Activated naive CD4-positive, alpha-beta T cell treated with anti-CD3 and anti-CD28 coated beads for 36 hours (primary cell): ENCODE measurements around the gene WDR37. TPM values are rescaled to one million over a fixed set of nuclear protein-coding genes. Genes with fewer than 3 reads are reported as not detected.
"Not testable (repeated sequence)": the region's sequence is repeated elsewhere in the genome, so short reads cannot be mapped to it uniquely, and the experiment has no call there.

Experiments
- CTCF ChIA-PET: fragments of 350-600 bp; sonication (Branson Sonifier 250); formaldehyde crosslinking; loops from one replicate; lab custom pipeline; 2021; ENCODE audit warnings: antibody characterized with exemption; lab: Charles Lee
- DNase-seq: peaks from one replicate; pipeline ENCODE4 v3.0.0-alpha.2; 2020
- H3K27ac Mint-ChIP-seq: one replicate; pipeline ENCODE4 v1.8.0; 2021; ENCODE audit warnings: mild to moderate bottlenecking, mixed read lengths
- H3K27me3 Mint-ChIP-seq: one replicate; pipeline ENCODE4 v1.8.0; 2021; ENCODE audit warnings: low read depth, mixed read lengths
- H3K36me3 Mint-ChIP-seq: one replicate; pipeline ENCODE4 v1.8.0; 2021; ENCODE audit warnings: low read depth, mixed read lengths
- H3K4me1 Mint-ChIP-seq: one replicate; pipeline ENCODE4 v1.8.0; 2021; ENCODE audit warnings: low read depth, mixed read lengths
- H3K4me3 Mint-ChIP-seq: one replicate; pipeline ENCODE4 v1.8.0; 2021; ENCODE audit warnings: mild to moderate bottlenecking, moderate library complexity, mixed read lengths
- H3K9me3 Mint-ChIP-seq: one replicate; pipeline ENCODE4 v1.8.0; 2021; ENCODE audit warnings: mixed read lengths
- intact Hi-C: fragments of 100-400 bp; cut with micrococcal nuclease; formaldehyde crosslinking; loops from one replicate; pipeline ENCODE4 v1.15.1; 2023
- total RNA-seq, 2 experiments: library from RNA; stranded (reverse); gene quantifications; one replicate each; pipeline ENCODE4 v1.2.3, GENCODE V29; 2021

Gene WDR37
- total RNA-seq, 2 experiments from 2014 or later: 14.0 to 16.0 TPM

DNA sequence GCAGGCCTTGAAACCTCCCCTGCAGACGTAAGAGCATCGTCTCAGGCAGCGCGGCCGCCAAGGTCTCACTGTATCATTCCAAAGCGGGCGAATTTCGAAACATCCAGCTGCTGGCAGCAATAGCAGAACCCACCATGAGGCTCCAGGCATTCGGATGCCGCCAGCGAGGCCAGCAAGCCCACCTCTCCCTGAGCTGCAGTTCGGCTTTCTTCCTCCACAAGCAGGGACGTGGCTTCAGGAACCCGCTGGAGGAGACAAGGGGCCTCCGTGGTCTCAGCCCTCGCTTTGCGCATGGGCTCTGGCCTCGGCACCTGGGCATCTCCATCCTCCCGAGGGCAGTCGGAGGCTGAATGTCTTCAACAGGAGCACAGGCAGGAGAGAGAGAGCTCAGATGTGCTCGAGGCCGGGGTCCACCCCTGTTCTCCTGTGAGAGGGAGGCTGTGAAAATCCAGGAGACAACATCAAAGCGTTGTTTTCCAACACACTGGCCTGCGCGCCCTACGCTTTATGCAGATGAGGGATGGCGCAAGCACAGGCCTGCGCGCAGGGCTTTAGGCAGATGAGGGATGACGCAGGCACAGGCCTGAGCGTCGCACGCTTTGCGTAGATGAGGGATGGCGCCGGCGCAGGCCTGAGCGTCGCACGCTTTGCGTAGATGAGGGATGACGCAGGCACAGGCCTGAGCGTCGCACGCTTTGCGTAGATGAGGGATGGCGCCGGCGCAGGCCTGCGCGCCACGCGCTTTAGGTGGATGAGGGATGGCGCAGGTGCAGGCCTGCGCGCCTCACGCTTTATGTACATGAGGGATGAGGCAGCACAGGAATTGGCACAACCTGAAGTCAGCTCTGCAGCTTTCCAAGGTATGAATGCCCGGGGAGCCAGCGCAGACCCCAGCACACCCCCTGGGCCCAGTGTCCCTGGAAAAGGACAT lies 103.2 kb downstream of the WDR37 start:
- H3K9me3 Mint-ChIP-seq: no peaks in the 10 kb centered on the region
- CTCF ChIA-PET: no interaction called here
- no peaks in the 10 kb centered on the region for H3K4me1 Mint-ChIP-seq
- H3K36me3 Mint-ChIP-seq: no peaks in the 10 kb centered on the region
- intact Hi-C loops: no loop called here
- no peak overlapping the region for H3K27ac Mint-ChIP-seq
- DNase-seq: no peak
- H3K4me3 Mint-ChIP-seq: no peak overlapping the region
- H3K27me3 Mint-ChIP-seq: no peaks in the 10 kb centered on the region

GRCh38 chr10:1160561-1161314 lies 104.6 kb downstream of the WDR37 start:
- intact Hi-C loops: no loop called here

DNA sequence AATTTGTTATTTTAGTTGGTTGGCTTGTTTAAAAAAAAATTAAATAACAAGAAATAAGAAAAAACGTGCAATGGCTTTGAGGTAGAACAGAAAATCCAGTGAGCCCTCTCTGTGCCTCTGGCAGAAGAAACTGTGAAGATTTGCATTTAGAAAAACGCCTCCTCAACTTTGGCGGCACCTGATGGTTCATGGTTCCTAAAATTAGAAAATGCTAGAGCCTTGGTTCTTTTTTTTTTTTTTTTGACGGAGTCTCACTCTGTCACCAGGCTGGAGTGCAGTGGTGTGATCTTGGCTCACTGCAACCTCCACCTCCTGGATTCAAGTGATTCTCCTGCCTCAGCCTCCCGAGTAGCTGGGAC lies 105.1 kb downstream of the WDR37 start:
- CTCF ChIA-PET, DNase-seq, H3K27me3 Mint-ChIP-seq, H3K4me1 Mint-ChIP-seq, H3K4me3 Mint-ChIP-seq, H3K9me3 Mint-ChIP-seq, H3K27ac Mint-ChIP-seq, H3K36me3 Mint-ChIP-seq, intact Hi-C loops: not testable (repeated sequence)

More at GRCh38 chr10:1160561-1161314, 104.6 kb downstream of the WDR37 start:
- Mint-ChIP-seq H3K4me1 (no peaks in the 10 kb centered on the region), H3K4me3 (no peak overlapping the region), H3K27ac (no peak overlapping the region), H3K9me3 (no peaks in the 10 kb centered on the region), H3K27me3 (no peaks in the 10 kb centered on the region), H3K36me3 (no peaks in the 10 kb centered on the region)
- CTCF ChIA-PET: no interaction called here
- no peak for DNase-seq

- DNase-seq: no peak
- H3K36me3 Mint-ChIP-seq: no peaks in the 10 kb centered on the region
- H3K27ac Mint-ChIP-seq: no peak overlapping the region
- CTCF ChIA-PET: no interaction called here
- intact Hi-C loops: no loop called here
- H3K4me1 Mint-ChIP-seq: no peaks in the 10 kb centered on the region
- no peaks in the 10 kb centered on the region for H3K9me3 Mint-ChIP-seq
- no peak overlapping the region for H3K4me3 Mint-ChIP-seq
- H3K27me3 Mint-ChIP-seq: peaks cover 3% of the 10 kb centered on the region
Measured at GRCh38 chr10:1162481-1163203, 106.5 kb downstream of the WDR37 start.

DNA sequence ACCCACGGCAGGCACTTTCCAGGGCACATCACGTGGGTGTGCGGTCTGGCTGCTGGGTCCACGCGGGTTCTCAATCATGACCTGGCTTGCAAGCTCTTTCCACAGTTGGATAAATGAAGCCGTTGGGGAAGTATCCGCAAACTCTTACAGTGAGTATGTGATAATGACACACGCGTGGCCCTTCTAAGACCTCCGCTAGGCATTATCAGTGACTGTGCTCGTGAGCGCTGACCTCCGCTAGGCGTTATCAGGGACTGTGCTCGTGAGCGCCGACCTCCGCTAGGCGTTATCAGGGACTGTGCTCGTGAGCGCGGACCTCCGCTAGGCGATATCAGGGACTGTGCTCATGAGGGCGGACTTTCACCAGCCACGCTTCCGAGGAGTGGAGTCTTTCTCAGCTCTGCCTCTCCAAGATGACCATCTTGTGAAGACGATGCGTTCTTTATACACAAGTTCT lies 107.0 kb downstream of the WDR37 start:
- CTCF ChIA-PET: no interaction called here
- H3K36me3 Mint-ChIP-seq: no peaks in the 10 kb centered on the region
- no peaks in the 10 kb centered on the region for H3K9me3 Mint-ChIP-seq
- H3K27ac Mint-ChIP-seq: no peak overlapping the region
- intact Hi-C loops: no loop called here
- no peak overlapping the region for H3K4me3 Mint-ChIP-seq
- DNase-seq: no peak
- H3K27me3 Mint-ChIP-seq: peaks cover 3% of the 10 kb centered on the region
- H3K4me1 Mint-ChIP-seq: no peaks in the 10 kb centered on the region

DNA sequence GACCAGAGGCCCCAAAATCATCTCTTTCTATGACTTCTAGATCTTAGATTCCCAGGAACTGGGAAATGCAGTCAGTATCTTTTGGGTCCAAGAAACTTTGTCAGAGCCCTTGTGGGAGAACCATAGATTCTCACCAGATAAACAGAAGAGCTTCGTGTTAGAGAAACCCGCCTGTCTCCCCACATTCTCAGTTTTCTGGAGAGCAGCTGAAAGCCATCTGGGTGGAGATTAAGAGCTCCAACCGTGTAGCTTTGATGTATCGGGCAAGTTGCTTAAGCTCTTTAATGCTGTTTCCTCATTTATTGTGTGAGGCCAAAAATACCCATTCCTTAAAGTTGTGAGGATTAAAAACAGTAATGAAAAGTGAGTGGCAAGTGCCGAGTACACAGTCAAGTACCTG lies 107.6 kb downstream of the WDR37 start:
- Mint-ChIP-seq H3K4me1 (no peaks in the 10 kb centered on the region), H3K36me3 (no peaks in the 10 kb centered on the region), H3K9me3 (no peaks in the 10 kb centered on the region), H3K27ac (no peak overlapping the region), H3K27me3 (peaks cover 5% of the 10 kb centered on the region), H3K4me3 (no peak overlapping the region)
- CTCF ChIA-PET: no interaction called here
- intact Hi-C loops: no loop called here
- no peak for DNase-seq

GRCh38 chr10:1166101-1166827 lies 110.1 kb downstream of the WDR37 start:
- no peak overlapping the region for H3K27ac Mint-ChIP-seq
- no peaks in the 10 kb centered on the region for H3K4me1 Mint-ChIP-seq
- intact Hi-C loops: no loop called here
- no peak for DNase-seq
- H3K9me3 Mint-ChIP-seq: no peaks in the 10 kb centered on the region
- H3K36me3 Mint-ChIP-seq: no peaks in the 10 kb centered on the region
- CTCF ChIA-PET: no interaction called here
- H3K4me3 Mint-ChIP-seq: no peak overlapping the region
- peaks cover 5% of the 10 kb centered on the region for H3K27me3 Mint-ChIP-seq

DNA sequence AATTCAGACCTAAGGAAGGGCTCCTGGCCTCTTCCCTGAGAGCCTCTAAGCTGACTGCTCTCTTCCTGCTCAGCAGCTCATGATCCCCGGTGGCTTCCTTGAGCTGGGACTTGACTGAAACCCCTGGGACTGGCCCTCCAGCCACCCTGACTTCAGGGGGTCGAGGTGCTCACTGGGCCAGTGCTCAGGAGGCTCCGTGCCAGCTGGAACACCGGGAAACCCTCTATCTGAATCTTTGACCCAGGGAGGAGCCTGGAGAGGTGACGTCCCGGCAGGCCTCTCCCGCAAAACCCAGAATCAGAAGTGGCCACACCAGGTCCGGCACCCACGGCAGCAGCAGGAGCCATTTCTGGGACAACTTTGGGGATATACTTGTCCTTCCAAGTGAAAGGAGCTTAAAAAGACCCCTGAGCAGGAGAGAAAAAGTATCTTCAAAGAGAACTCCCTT lies 110.7 kb downstream of the WDR37 start:
- H3K9me3 Mint-ChIP-seq: no peaks in the 10 kb centered on the region

GRCh38 chr10:1168763-1169162 lies 112.6 kb downstream of the WDR37 start:
- no peaks in the 10 kb centered on the region for H3K36me3 Mint-ChIP-seq
- no peak for DNase-seq
- H3K4me3 Mint-ChIP-seq: no peak overlapping the region
- intact Hi-C loops: no loop called here
- H3K27me3 Mint-ChIP-seq: peaks cover 5% of the 10 kb centered on the region
- H3K27ac Mint-ChIP-seq: no peak overlapping the region
- CTCF ChIA-PET: interaction anchor here (0.7 kb wide), 2 partner anchors 315 to 613 kb away, joined by 3 read pairs; no protein-coding TSS in a partner anchor
- H3K4me1 Mint-ChIP-seq: no peaks in the 10 kb centered on the region
- no peaks in the 10 kb centered on the region for H3K9me3 Mint-ChIP-seq

More for the DNA sequence above, 110.7 kb downstream of the WDR37 start:
- intact Hi-C loops: no loop called here
- no peak overlapping the region for H3K27ac Mint-ChIP-seq
- peaks cover 5% of the 10 kb centered on the region for H3K27me3 Mint-ChIP-seq
- no peak overlapping the region for H3K4me3 Mint-ChIP-seq
- no peaks in the 10 kb centered on the region for H3K36me3 Mint-ChIP-seq
- CTCF ChIA-PET: no interaction called here
- no peak for DNase-seq
- no peaks in the 10 kb centered on the region for H3K4me1 Mint-ChIP-seq

DNA sequence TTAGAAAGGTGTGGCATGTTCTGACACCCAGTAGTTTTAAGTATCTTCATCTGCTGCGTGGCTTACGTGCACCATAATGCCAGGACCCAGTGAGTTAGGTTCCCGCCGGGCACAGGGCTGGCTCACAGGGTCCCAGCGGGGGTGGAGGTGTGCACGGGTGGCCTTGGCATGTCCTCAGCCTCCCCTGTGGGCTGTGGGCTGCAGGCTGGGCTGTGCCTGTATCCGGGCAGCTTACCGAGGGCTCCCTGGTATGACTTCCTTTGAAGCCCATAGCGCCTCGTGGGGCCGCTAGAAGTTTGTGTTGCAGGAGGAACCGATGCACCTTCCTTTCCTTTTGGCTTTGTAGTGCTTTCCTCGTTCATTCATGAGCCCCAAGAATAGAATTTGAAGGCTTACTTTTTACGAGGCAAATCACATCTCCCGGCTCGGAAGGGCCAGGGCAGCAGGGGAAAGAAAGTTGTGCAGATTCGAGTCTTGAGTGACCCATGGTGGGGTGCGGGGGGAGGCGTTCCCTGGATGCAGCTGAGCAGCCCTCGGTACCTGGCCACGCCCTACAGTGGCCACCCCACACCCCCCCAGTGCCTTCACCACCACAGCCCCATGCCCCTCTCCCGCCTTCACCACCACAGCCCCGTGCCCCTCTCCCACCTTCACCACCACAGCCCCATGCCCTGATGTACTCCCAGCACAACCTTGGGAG lies 113.2 kb downstream of the WDR37 start:
- Mint-ChIP-seq H3K27me3 (peaks cover 5% of the 10 kb centered on the region), H3K27ac (no peak overlapping the region), H3K4me1 (no peaks in the 10 kb centered on the region), H3K4me3 (no peak overlapping the region), H3K36me3 (no peaks in the 10 kb centered on the region), H3K9me3 (no peaks in the 10 kb centered on the region)
- intact Hi-C loops: no loop called here
- no peak for DNase-seq
- CTCF ChIA-PET: no interaction called here

DNA sequence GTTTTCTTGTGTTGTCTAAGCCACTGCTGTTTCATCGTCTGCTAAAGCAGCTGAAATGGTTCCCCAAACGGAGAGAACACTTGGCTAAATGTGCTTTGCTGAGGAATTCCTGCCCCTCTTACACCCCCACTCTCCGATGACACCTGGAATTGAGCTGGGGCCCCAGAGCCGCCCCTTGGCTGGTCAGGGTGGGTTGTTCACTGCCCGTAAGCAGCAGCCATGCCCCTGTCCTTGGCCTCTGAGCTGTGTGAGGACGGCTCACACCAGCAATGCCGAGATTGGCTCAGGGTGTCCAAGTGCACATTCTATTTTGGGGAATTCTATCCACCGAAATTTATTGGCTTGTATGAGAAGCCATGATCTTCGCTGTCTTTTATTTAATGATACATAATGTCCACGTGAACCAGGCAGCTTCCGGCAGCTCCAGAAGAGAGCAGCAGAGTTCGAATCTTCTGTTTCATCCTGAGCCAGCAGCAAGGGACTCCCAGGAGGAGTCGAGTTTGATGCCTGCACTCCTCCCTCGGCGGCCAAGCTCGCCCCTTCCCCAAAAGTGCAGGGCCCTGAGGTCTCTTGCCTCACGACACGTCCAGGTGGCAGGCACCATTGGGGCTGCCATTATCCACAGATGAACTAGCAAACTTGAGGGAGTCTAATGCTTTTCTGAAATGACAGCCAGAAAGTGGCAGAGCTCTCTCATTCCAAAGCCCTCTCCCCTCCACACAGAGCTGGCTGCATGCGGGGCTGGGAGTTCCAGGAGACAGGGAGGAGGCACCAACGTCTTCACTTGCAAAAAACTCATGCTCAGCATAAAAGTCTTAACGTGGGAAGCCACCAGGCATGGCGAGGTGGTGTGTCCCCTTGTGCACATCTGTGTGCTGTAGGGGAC lies 114.0 kb downstream of the WDR37 start:
- Mint-ChIP-seq H3K9me3 (no peaks in the 10 kb centered on the region), H3K4me1 (no peaks in the 10 kb centered on the region), H3K27me3 (peaks cover 5% of the 10 kb centered on the region), H3K27ac (no peak overlapping the region), H3K36me3 (no peaks in the 10 kb centered on the region), H3K4me3 (no peak overlapping the region)
- CTCF ChIA-PET: no interaction called here
- no peak for DNase-seq
- intact Hi-C loops: no loop called here
